Left forelimb (tissue), 1 donor: ENCODE measurements around the gene PTPRT.

Source experiments
- DNase-seq: peaks from one replicate; pipeline ENCODE4 v3.0.0-alpha.2; 2018; ENCODE audit warnings: low spot score

Gene PTPRT

GRCh38 chr20:42191140-42191860 lies 998.4 kb downstream of the PTPRT start:
- no peak for DNase-seq

- DNase-seq, result no peak
Observed at GRCh38 chr20:42190084-42190483, 999.6 kb downstream of the PTPRT start.

GRCh38 chr20:42186337-42186736 lies 1003.4 kb downstream of the PTPRT start:
- no peak for DNase-seq

GRCh38 chr20:42183147-42183546 lies 1006.6 kb downstream of the PTPRT start:
- no peak for DNase-seq

GRCh38 chr20:42181064-42181463 lies 1008.6 kb downstream of the PTPRT start:
- no peak for DNase-seq

- no peak for DNase-seq
Observed at GRCh38 chr20:42179768-42180167, 1009.9 kb downstream of the PTPRT start.

GRCh38 chr20:42173440-42173839 lies 1016.3 kb downstream of the PTPRT start:
- no peak for DNase-seq

GRCh38 chr20:42164121-42164890 lies 1025.4 kb downstream of the PTPRT start:
- DNase-seq, result no peak

- DNase-seq, result no peak
Observed at GRCh38 chr20:42161228-42161829, 1028.4 kb downstream of the PTPRT start.

GRCh38 chr20:42159808-42160207 lies 1029.9 kb downstream of the PTPRT start:
- DNase-seq, result no peak

- no peak for DNase-seq
Observed at GRCh38 chr20:42158272-42158671, 1031.4 kb downstream of the PTPRT start.

- DNase-seq, result no peak
Observed at GRCh38 chr20:42155586-42155985, 1034.1 kb downstream of the PTPRT start.

GRCh38 chr20:42152575-42152974 lies 1037.1 kb downstream of the PTPRT start:
- DNase-seq, result no peak

GRCh38 chr20:42150230-42150629 lies 1039.5 kb downstream of the PTPRT start:
- no peak for DNase-seq

- no peak for DNase-seq
Observed at GRCh38 chr20:42138729-42139128, 1051.0 kb downstream of the PTPRT start.

GRCh38 chr20:42134265-42135098 lies 1055.2 kb downstream of the PTPRT start:
- DNase-seq, result no peak

GRCh38 chr20:42130810-42131596 lies 1058.7 kb downstream of the PTPRT start:
- DNase-seq, result no peak

- DNase-seq, result no peak
Observed at GRCh38 chr20:42125426-42125825, 1064.3 kb downstream of the PTPRT start.

- no peak for DNase-seq
Observed at GRCh38 chr20:42123981-42124473, 1065.7 kb downstream of the PTPRT start.

GRCh38 chr20:42118409-42119125 lies 1071.1 kb downstream of the PTPRT start:
- no peak for DNase-seq
